Mucosa of rectum (tissue), 2 donors: Measurements from ENCODE around the gene CERK.

Experiments used
- H3K27ac ChIP-seq, 2 donors: one replicate each; pipeline ENCODE4 v1.7.0; 2013; ENCODE audit warnings: inconsistent platforms in 2 of 2, low read depth in 2 of 2, low read length in 2 of 2
- H3K27me3 ChIP-seq, 2 donors: one replicate each; pipeline ENCODE4 v1.7.0; 2013; ENCODE audit warnings: low read length in 2 of 2; ENCODE audit not compliant: control insufficient read depth in 2 of 2, insufficient read depth in 2 of 2
- H3K36me3 ChIP-seq, 2 donors: one replicate each; pipeline ENCODE4 v1.7.0; 2013; ENCODE audit warnings: low read length in 2 of 2; ENCODE audit not compliant: control insufficient read depth in 2 of 2, insufficient read depth in 2 of 2
- H3K4me1 ChIP-seq, 2 donors: one replicate each; pipeline ENCODE4 v1.7.0; 2013; ENCODE audit warnings: low read length in 2 of 2, mild to moderate bottlenecking in 1 of 2; ENCODE audit not compliant: control insufficient read depth in 2 of 2, insufficient read depth in 2 of 2
- H3K4me3 ChIP-seq, 2 donors: one replicate each; pipeline ENCODE4 v1.7.0; 2013; ENCODE audit warnings: low read length in 2 of 2
- H3K9ac ChIP-seq, 2 donors: one replicate each; pipeline ENCODE4 v1.7.0; 2013; ENCODE audit warnings: low read length in 2 of 2, low read depth in 1 of 2, mild to moderate bottlenecking in 1 of 2
- H3K9me3 ChIP-seq, 2 donors: one replicate each; pipeline ENCODE4 v1.7.0; 2013; ENCODE audit warnings: low read length in 2 of 2; ENCODE audit not compliant: control insufficient read depth in 2 of 2
- donor health status: healthy.
- donor health status: Normal muscosa, but diverticular disease.

The CERK gene

DNA sequence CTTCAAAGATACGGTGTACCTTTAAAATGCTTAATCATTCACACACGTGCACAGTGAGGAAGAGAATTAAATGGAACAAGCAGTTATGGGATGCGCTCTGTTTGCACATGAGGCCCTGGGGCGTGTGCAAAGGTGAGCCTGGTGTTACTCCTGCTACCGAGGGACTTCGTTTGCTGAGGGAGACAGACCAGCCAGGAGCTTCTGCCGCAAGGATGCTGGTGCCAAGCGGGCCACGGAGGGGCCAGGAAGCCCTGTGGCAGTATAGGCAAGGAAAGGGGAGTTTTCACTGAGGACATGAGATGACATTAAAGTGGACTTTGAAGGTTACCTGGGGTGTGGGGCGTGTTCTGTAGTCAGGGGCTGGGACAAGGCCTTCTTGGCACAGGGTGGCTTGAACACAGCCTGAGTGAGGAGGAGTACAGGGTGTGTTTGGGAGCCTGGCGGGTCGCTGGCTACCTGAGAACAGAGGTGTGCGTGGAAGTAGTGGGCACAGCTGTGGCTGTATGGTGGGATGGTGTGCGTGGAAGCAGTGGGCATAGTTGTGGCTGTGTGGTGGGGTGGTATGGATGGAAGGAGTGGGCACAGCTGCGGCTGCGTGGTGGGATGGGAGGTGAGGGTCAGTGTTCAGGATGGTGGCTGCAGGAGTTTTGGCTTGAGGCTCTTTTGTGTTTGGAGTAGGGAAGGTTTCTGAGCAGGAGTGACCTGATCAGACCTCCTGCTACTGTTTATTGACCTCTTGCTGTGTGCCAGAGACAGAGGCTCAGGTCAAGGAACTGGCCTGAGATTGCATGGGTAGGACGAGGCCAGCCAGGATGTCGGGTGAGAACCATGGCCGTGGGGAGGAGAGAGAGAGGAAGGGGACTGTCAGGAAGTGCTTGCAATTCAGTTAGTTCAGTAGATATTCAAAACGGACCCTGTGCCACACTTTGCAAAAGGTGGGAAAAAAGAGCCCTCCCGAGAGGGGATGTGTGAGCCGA, 38.1 kb upstream of the CERK start:
- Histone ChIP-seq H3K27me3 (no peaks in the 10 kb centered on the region), H3K27ac (peak overlapping the region; percentile 11 to 77), H3K4me3 (peak overlapping the region in 1 of 2 donors; percentile 28), H3K4me1 (peaks cover 40 to 49% of the 10 kb centered on the region in 2 donors), H3K36me3 (peaks cover 2 to 3% of the 10 kb centered on the region in 2 donors), H3K9me3 (no peaks in the 10 kb centered on the region), H3K9ac (peak overlapping the region in 1 of 2 donors; percentile 36)

GRCh38 chr22:46774980-46775849, 37.2 kb upstream of the CERK start:
- Histone ChIP-seq H3K27ac (peak overlapping the region; percentile 11 to 77), H3K4me1 (peaks cover 44 to 46% of the 10 kb centered on the region in 2 donors)

DNA sequence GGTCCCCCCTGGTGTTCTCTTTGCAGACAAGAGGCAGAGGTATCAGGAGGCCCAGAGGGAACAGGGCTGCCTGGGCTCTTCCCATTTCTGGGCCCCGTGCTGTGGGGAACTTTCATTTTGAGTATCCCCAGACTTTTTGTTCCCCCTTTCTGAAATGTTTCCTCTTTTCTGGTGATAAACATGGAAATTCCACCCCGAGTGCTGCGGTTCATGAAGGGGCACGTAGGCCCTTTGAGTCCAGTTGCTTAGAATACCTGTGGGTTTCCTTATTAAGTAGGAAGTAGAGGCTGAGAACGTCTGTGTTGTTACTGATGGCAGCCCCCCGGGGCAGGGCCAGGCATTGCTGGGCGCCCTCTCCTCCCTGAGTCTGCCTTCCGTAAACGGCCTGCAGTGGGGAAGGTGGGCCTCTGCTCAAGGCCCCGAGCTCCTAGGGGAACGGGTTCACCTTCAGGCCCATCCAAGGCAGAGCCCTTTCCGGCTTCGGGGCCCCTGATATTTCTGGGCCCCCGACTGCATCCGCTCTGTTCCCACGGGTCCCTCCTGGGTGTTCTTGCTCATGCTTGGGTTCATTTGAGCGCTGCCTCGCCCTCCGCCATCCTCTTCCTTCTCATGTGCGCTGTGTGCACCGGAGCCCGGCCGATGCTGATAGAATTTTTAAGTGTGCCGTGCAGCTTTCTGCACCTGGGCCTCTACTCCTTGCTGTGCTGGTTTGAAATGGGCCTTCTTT, 36.4 kb upstream of the CERK start:
- Histone ChIP-seq H3K4me3 (no peak overlapping the region), H3K9me3 (no peaks in the 10 kb centered on the region), H3K27me3 (no peaks in the 10 kb centered on the region), H3K9ac (no peak overlapping the region), H3K4me1 (peaks cover 39 to 46% of the 10 kb centered on the region in 2 donors), H3K36me3 (peaks cover 2 to 3% of the 10 kb centered on the region in 2 donors), H3K27ac (peak overlapping the region; percentile 54 to 77)

More at GRCh38 chr22:46774980-46775849, 37.2 kb upstream of the CERK start:
- H3K4me3 ChIP-seq = peak overlapping the region in 1 of 2 donors; percentile 28
- no peaks in the 10 kb centered on the region for H3K9me3 ChIP-seq
- peak overlapping the region in 1 of 2 donors; percentile 36 for H3K9ac ChIP-seq
- peaks cover 2 to 3% of the 10 kb centered on the region in 2 donors for H3K36me3 ChIP-seq
- no peaks in the 10 kb centered on the region for H3K27me3 ChIP-seq

DNA sequence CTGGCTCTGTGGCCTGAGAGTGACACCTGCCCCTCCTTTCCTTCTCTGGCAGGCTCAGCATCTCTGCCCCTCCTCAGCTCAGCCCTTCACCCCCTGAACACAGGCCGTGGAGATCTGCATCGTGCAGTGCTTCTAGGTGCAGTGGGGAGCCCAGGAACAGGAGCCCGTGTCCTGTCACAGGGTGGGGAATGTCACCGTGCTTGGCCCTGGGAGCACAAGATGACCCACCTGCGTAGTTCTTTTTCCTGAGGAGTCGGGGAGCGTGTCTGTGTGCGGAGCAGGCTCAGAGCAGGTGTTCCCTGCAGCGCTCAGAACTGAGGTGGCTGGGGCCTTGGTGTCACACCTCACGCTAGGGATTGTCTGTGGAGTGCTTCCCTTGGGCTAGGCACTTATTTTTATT, 35.0 kb upstream of the CERK start:
- Histone ChIP-seq H3K4me1 (peaks cover 42 to 46% of the 10 kb centered on the region in 2 donors), H3K9me3 (no peaks in the 10 kb centered on the region), H3K4me3 (no peak overlapping the region), H3K27ac (peak overlapping the region; percentile 54 to 77), H3K9ac (no peak overlapping the region), H3K27me3 (no peaks in the 10 kb centered on the region), H3K36me3 (peaks cover 2 to 3% of the 10 kb centered on the region in 2 donors)

- H3K27ac ChIP-seq = peak overlapping the region; percentile 66 to 78
Measured at GRCh38 chr22:46770726-46771125, 32.7 kb upstream of the CERK start.

GRCh38 chr22:46770151-46770641, 32.1 kb upstream of the CERK start:
- Histone ChIP-seq H3K27me3 (no peaks in the 10 kb centered on the region), H3K9me3 (no peaks in the 10 kb centered on the region), H3K36me3 (peaks cover 2% of the 10 kb centered on the region in 2 donors), H3K4me1 (peaks cover 22 to 35% of the 10 kb centered on the region in 2 donors), H3K9ac (no peak overlapping the region), H3K27ac (peak overlapping the region; percentile 66 to 78), H3K4me3 (no peak overlapping the region)

More at GRCh38 chr22:46770726-46771125, 32.7 kb upstream of the CERK start:
- no peaks in the 10 kb centered on the region for H3K27me3 ChIP-seq
- H3K36me3 ChIP-seq = peaks cover 2% of the 10 kb centered on the region in 2 donors
- no peaks in the 10 kb centered on the region for H3K9me3 ChIP-seq
- H3K9ac ChIP-seq = no peak overlapping the region
- peaks cover 27 to 40% of the 10 kb centered on the region in 2 donors for H3K4me1 ChIP-seq
- H3K4me3 ChIP-seq = no peak overlapping the region

DNA sequence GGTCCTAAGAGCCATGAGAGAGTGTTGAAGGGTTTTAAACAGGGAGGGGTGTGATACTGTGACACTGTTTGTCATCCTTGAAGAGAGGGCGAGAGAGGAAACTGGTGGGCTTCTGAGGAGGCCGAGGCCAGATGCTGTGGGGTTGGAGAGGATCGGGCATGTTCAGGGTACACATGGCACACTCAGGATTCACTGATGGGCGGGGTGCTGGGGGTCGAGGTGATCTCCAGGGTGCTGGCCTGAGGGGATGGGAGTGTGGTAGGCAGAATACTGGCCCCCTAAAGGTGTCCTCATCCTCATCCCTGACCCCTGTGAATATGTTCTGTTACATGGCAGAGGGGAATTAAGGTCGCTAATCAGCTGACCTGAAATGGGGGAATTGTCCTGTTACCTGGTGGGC, 31.7 kb upstream of the CERK start:
- Histone ChIP-seq H3K4me3 (no peak overlapping the region), H3K27me3 (no peaks in the 10 kb centered on the region), H3K9ac (no peak overlapping the region), H3K4me1 (peaks cover 22 to 34% of the 10 kb centered on the region in 2 donors), H3K9me3 (no peaks in the 10 kb centered on the region), H3K36me3 (peaks cover 2% of the 10 kb centered on the region in 2 donors), H3K27ac (peak overlapping the region; percentile 12 to 78)

- H3K36me3 ChIP-seq = peaks cover 2% of the 10 kb centered on the region in 2 donors
- H3K27me3 ChIP-seq = no peaks in the 10 kb centered on the region
- H3K27ac ChIP-seq = peak overlapping the region; percentile 12 to 78
- H3K4me3 ChIP-seq = no peak overlapping the region
- no peaks in the 10 kb centered on the region for H3K9me3 ChIP-seq
- peaks cover 21 to 32% of the 10 kb centered on the region in 2 donors for H3K4me1 ChIP-seq
- H3K9ac ChIP-seq = no peak overlapping the region
Measured at GRCh38 chr22:46769191-46769675, 31.2 kb upstream of the CERK start.

GRCh38 chr22:46767249-46767985, 29.4 kb upstream of the CERK start:
- no peak overlapping the region for H3K27ac ChIP-seq
- H3K27me3 ChIP-seq = no peaks in the 10 kb centered on the region
- no peak overlapping the region for H3K4me3 ChIP-seq
- peaks cover 2% of the 10 kb centered on the region in 2 donors for H3K36me3 ChIP-seq
- H3K9me3 ChIP-seq = no peaks in the 10 kb centered on the region
- peaks cover 26 to 28% of the 10 kb centered on the region in 2 donors for H3K4me1 ChIP-seq
- no peak overlapping the region for H3K9ac ChIP-seq
